GM12872 (cell line): ENCODE measurements around the gene DSEL.

ENCODE experiments used
- CTCF ChIP-seq: IDR thresholded peaks from 3 replicates; pipeline ENCODE4 v1.5.1; 2011; ENCODE audit warnings: low read depth, mild to moderate bottlenecking, low read length, moderate library complexity; ENCODE audit not compliant: insufficient read depth

The DSEL gene

GRCh38 chr18:67500522-67501205, 15.9 kb downstream of the DSEL start:
- TF ChIP-seq CTCF = no peak

GRCh38 chr18:67496469-67496868, 20.1 kb downstream of the DSEL start:
- TF ChIP-seq CTCF = no peak

GRCh38 chr18:67486534-67486933, 30.0 kb downstream of the DSEL start:
- TF ChIP-seq CTCF = no peak

- TF ChIP-seq CTCF = no peak
These were observed 30.9 kb downstream of the DSEL start for GRCh38 chr18:67485655-67486054.

GRCh38 chr18:67484458-67484857, 32.1 kb downstream of the DSEL start:
- no peak for TF ChIP-seq CTCF

- TF ChIP-seq CTCF = no peak
These were observed 32.6 kb downstream of the DSEL start for GRCh38 chr18:67483952-67484351.

GRCh38 chr18:67483237-67483636, 33.3 kb downstream of the DSEL start:
- TF ChIP-seq CTCF = no peak

- TF ChIP-seq CTCF = no peak
These were observed 38.3 kb downstream of the DSEL start for GRCh38 chr18:67478249-67478648.
